ENCODE data around the gene MARS2.
"Not testable (repeated sequence)": the region's sequence is repeated elsewhere in the genome, so short reads cannot be mapped to it uniquely, and the experiment has no call there.

The MARS2 gene

DNA sequence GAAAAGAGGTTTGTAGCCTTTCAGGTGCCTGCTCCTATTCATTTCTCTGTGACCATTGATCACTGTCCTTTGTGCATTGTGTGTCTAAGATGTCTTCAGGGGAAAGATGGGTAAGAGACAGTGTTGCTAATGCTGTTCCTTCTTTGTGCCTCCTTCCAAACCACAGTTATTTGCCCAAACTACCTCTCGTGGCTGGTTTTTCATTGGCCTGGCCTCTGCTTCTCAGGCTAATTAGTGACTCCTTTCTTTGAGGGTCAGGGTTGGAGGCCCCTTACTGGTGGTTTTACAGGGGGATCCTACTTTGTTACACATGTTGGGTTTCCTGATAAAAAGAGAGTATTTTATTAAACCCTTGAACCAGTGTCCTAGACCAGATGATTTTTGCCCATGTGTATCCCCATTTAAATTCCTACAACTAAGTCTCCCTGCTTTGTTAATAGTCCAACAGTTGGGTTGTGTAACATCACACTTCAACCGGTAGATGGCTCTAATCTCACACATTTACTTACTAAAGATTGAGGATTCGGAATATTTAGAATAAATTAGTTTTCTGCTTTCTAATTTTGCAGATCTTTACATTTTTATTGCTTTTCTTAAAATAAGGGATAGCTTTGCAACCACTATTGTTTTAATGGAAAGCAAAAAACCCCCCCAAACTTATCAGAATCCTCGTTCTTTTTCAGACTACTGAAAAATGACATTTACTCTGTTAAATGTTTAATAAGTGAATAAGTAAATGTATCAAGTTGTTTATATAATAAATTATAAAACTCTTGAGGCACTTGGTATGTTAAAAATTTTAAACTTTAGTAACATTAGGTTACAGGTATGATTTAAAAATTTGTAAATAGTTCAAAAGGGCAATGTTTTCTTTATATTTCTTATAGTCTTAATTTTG is 2.4 kb downstream of the MARS2 start:
- DNase-seq: peak; percentile 59

DNA sequence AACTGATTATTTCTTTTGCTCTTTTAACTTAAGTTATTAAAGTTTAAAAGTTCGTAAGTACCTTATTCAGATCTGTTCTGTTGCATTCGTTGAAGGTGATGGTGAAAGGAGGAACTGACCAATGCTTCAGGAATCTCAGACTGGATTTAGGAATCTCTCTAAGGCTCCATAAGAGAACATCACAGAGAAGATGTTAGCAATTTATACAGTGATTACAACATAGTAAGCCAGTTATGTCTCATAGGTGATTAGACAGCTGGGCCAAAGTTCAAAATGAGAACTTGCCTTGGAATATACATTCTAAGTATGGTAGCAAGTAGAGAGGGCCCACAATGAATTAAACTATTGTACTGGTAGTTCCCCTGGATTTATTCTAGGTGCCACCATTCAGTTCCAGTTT is 3.2 kb downstream of the MARS2 start:
- DNase-seq: no peak

DNA sequence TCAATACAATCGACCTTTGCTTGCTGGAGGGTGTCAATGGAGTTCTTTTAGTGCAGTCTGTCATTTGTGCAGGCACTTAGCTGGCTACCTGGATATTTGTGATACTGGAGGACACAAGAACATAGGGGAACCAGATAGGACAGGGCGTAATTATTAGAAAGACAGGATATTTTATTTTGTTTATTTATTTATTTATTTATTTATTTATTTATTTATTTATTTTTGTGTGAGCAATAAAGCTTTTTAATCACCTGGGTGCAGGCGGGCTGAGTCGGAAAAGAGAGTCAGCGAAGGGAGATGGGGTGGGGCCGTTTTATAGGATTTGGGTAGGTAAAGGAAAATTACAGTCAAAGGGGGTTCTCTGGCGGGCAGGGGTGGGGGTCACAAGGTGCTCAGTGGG is 4.0 kb downstream of the MARS2 start:
- not testable (repeated sequence) for DNase-seq

DNA sequence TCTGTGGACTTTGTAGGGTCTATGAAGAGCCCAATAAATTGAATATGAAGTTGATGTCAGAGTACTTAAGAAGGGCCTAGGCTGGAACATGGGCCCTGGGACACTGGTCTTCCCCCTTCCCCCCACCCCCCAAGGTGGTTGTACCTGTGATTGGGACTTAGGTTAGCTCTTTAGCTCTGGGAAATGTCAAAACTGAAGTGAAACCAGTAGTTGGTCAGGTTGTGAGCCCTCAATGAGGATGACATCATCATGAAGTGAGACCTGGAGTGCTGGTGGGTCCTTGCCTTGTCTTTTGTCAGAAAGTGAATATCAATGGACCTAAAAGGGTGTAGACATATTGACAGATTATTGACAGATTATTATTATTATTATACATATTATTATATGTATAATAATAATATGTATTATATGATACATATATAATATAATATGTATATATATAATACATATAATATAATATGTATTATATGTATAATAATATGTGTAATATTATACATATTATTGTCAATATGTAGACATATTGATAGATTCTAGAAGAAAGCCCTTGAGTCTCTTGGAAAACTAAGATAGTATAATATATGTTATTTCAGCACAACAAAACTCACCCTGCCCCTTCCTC is 5.4 kb downstream of the MARS2 start:
- no peak for DNase-seq

DNA sequence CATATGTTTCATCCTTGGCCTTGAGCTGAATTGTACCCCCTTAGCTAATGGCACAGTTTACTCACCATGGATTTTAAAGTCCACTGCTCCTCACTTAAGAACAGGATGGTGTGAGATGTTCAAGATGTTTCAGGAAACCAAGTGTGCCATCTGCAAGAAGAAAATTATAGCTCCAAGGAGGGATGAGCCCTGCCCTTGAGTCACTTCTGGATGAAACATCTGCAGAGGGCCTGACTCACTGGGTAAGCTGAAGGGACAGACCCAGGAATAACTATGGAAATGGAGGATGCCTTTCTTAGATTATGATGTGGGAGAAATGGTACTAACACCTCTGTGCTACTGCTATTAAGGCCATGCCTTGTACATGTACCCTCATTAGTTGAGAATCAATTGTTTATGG is 6.4 kb downstream of the MARS2 start:
- DNase-seq: no peak

DNA sequence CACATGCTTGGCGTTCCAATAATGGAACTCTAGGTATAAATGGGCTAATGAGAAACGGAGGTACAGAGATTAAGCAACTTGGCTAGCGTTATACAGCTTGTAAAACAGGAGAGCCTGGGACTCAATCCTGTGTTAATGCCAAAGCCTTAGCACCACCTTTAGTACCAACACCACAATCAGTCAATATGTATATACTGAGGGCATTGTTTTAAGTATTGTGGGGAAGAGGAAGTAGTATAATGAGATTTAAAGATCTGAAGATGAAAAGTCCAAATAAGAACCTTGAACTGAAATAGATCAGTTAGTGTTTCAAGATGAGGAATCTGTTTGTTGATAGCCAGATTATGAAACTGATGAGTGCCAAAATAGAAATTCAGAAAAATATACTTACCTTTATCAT is 8.1 kb downstream of the MARS2 start:
- peak; percentile 10 for DNase-seq

DNA sequence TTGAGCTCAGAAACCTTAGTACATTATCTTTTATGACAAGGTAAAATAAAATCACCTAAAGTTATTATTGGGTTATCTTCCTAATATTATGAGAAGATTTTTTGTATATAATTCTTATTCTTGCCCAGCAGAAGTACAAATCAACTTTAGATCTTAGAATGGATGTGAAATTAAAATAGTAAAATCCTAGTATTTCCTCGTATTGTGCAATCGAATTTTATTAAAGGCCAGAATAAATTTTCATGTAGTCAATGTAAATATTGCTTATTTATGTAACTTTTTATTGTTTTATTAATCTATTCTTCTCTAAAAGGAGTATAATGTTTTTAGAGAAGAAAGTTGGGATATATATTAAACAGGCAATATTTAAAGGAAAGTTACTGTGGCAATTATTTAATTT is 12.7 kb downstream of the MARS2 start:
- no peak for DNase-seq

DNA sequence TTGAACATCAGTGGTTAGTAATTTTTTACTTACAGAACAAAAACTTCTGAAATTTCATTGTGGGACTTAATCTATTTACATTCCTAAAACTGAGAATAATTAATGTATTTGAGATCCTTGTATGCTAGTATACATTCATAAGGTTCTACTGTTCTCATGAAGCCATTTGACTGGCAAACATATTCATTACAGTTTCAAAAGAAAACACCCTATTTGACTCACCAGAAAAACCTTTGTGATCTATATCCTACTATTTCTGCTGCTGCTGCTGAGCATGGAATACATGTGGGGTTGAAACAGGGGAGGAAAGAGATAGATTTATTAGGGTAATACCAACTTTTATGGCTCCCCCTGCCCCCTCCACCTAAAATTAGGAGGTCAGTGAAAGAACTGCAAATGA is 21.8 kb downstream of the MARS2 start:
- no peak for DNase-seq

DNA sequence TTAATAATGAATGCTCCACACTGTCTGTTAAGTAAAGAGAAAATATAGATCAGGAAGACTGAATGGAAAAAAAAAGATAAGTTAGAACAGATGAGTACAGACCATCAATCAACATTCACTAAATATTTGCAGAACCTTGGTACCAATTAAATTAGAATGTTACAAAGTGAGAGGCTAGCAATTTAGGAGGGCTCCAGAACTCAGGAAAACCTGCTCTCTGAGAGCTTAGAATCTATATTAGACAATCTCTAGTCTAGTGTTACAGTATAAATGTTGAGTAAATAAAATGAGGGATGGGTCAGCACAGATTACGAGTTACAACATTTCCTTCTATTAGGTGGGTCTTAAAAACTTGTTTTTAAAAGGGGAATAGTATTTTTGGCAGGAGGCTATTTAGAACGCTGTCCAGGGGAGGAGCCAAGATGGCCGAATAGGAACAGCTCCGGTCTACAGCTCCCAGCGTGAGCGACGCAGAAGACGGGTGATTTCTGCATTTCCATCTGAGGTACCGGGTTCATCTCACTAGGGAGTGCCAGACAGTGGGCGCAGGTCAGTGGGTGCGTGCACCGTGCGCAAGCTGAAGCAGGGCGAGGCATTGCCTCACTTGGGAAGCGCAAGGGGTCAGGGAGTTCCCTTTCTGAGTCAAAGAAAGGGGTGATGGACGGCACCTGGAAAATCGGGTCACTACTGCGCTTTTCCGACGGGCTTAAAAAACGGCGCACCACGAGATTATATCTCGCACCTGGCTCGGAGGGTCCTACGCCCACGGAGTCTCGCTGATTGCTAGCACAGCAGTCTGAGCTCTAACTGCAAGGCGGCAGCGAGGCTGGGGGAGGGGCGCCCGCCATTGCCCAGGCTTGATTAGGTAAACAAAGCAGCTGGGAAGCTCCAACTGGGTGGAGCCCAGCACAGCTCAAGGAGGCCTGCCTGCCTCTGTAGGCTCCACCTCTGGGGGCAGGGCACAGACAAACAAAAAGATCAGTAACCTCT is 23.7 kb downstream of the MARS2 start:
- DNase-seq: not testable (repeated sequence)

DNA sequence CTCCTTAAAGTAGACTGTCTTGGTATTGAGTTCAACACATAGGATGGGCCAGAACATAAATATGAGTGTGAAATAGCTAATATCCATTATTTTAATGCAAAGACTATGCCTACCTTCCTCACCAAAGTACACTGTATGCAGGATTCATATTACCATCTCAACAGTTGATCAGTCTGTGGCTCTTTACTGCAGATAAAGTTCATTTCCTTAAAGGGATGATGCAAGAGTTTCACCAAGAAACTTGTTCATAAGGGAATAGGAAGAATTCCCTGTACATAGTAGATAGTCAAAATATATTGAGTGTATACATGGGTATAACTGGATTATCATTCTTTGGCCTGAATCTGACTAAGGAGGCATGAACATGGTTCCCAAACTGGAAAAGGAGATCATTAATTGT is 35.0 kb downstream of the MARS2 start:
- no peak for DNase-seq

Measured in NCI-H82 (cell line).